Stimulated activated CD4-positive, alpha-beta T cell treated with anti-CD3 and anti-CD28 coated beads, Interleukin-1b, Interleukin-23, amount 100 ng/mL, for 48 hours (primary cell): Measurements from ENCODE around the gene TMEM114.

ENCODE experiments used
- DNase-seq: peaks from one replicate; pipeline ENCODE4 v3.0.0-alpha.2; 2020

TMEM114 gene

GRCh38 chr16:8589900-8590688 is at the start of gene TMEM114:
Gene TMEM114 (minus strand): TSS chr16:8590511. CDS start chr16:8589838, 673 bp downstream.
- no peak for DNase-seq

GRCh38 chr16:8639694-8640093 is 49.4 kb upstream of the TMEM114 start:
- DNase-seq = no peak

- DNase-seq = no peak
Measured at GRCh38 chr16:8634991-8635736, 44.9 kb upstream of the TMEM114 start.

GRCh38 chr16:8632675-8633182 is 42.4 kb upstream of the TMEM114 start:
- no peak for DNase-seq

- DNase-seq = no peak
Measured at GRCh38 chr16:8631818-8632465, 41.6 kb upstream of the TMEM114 start.

- no peak for DNase-seq
Measured at GRCh38 chr16:8631373-8631772, 41.1 kb upstream of the TMEM114 start.

- DNase-seq = no peak
Measured at GRCh38 chr16:8630255-8630953, 40.1 kb upstream of the TMEM114 start.

GRCh38 chr16:8628981-8629725 is 38.8 kb upstream of the TMEM114 start:
- no peak for DNase-seq

GRCh38 chr16:8627456-8627855 is 37.1 kb upstream of the TMEM114 start:
- no peak for DNase-seq

GRCh38 chr16:8626946-8627345 is 36.6 kb upstream of the TMEM114 start:
- no peak for DNase-seq

- DNase-seq = no peak
Measured at GRCh38 chr16:8625491-8626087, 35.3 kb upstream of the TMEM114 start.

GRCh38 chr16:8623634-8624033 is 33.3 kb upstream of the TMEM114 start:
- no peak for DNase-seq

GRCh38 chr16:8622315-8622656 is 32.0 kb upstream of the TMEM114 start:
- no peak for DNase-seq

- peak; percentile 92 for DNase-seq
Measured at GRCh38 chr16:8621572-8622314, 31.4 kb upstream of the TMEM114 start, which contains the start of gene METTL22. Gene METTL22 (plus strand): TSS chr16:8621698. CDS start chr16:8625666, 3,968 bp downstream.

GRCh38 chr16:8621222-8621571 is 30.9 kb upstream of the TMEM114 start:
- no peak for DNase-seq

- DNase-seq = peak; percentile 16
Measured at GRCh38 chr16:8620535-8620934, 30.2 kb upstream of the TMEM114 start.

GRCh38 chr16:8619671-8620370 is 29.5 kb upstream of the TMEM114 start:
- DNase-seq = no peak

GRCh38 chr16:8614435-8615029 is 24.2 kb upstream of the TMEM114 start:
- DNase-seq = no peak

- no peak for DNase-seq
Measured at GRCh38 chr16:8611886-8612600, 21.7 kb upstream of the TMEM114 start.
